Astrocyte (in vitro differentiated cells and primary cell): ENCODE data around the gene EGF. TPM values are rescaled to one million over a fixed set of nuclear protein-coding genes. Genes with fewer than 3 reads are reported as not detected.

ENCODE experiments used
- DNase-seq: peaks from one replicate; pipeline ENCODE4 v3.0.0-alpha.2; 2010; ENCODE audit warnings: low read depth
- FAIRE-seq: peaks from 2 replicates; lab custom pipeline; 2011; peaks lifted over from hg19 to GRCh38; lab: Jason Lieb, UNC
- H2AFZ ChIP-seq: 2 replicates; pipeline ENCODE4 v1.6.0; 2012; ENCODE audit warnings: low read depth, low read length, inconsistent platforms
- H3K27ac ChIP-seq: 2 replicates; pipeline ENCODE4 v1.5.1; 2011; ENCODE audit warnings: low read depth, low read length, inconsistent platforms
- H3K27me3 ChIP-seq: 2 replicates; pipeline ENCODE4 v1.6.0; 2011; ENCODE audit warnings: low read length, inconsistent platforms; ENCODE audit not compliant: insufficient read depth
- H3K36me3 ChIP-seq: 2 replicates; pipeline ENCODE4 v1.5.1; 2011; ENCODE audit warnings: low read length, inconsistent platforms; ENCODE audit not compliant: insufficient read depth
- H3K4me1 ChIP-seq: 2 replicates; pipeline ENCODE4 v1.5.1; 2011; ENCODE audit warnings: low read length, inconsistent platforms; ENCODE audit not compliant: insufficient read depth
- H3K4me2 ChIP-seq: 2 replicates; pipeline ENCODE4 v1.6.0; 2012; ENCODE audit warnings: low read length, inconsistent platforms
- H3K4me3 ChIP-seq: 2 replicates; pipeline ENCODE4 v1.5.1; 2011; ENCODE audit warnings: low read depth, mild to moderate bottlenecking, low read length, inconsistent platforms; ENCODE audit not compliant: insufficient read depth
- H3K79me2 ChIP-seq: 2 replicates; pipeline ENCODE4 v1.6.0; 2012; ENCODE audit warnings: mild to moderate bottlenecking, low read length, inconsistent platforms; ENCODE audit not compliant: insufficient read depth
- H3K9ac ChIP-seq: 2 replicates; pipeline ENCODE4 v1.6.0; 2012; ENCODE audit warnings: mild to moderate bottlenecking, low read length, inconsistent platforms
- H3K9me3 ChIP-seq: 2 replicates; pipeline ENCODE4 v1.5.1; 2012; ENCODE audit warnings: low read depth, mild to moderate bottlenecking, low read length, inconsistent platforms; ENCODE audit not compliant: insufficient read depth
- H4K20me1 ChIP-seq: 2 replicates; pipeline ENCODE4 v1.6.0; 2012; ENCODE audit warnings: low read length, inconsistent platforms; ENCODE audit not compliant: insufficient read depth
- H3K27ac Mint-ChIP-seq: one replicate; pipeline ENCODE4 v1.8.0; 2021; ENCODE audit warnings: mild to moderate bottlenecking, mixed read lengths; ENCODE audit not compliant: unreplicated experiment
- H3K27me3 Mint-ChIP-seq: one replicate; pipeline ENCODE4 v1.8.0; 2021; ENCODE audit warnings: low read depth, mixed read lengths; ENCODE audit not compliant: unreplicated experiment
- H3K36me3 Mint-ChIP-seq: one replicate; pipeline ENCODE4 v1.8.0; 2021; ENCODE audit warnings: low read depth, mixed read lengths; ENCODE audit not compliant: unreplicated experiment
- H3K4me1 Mint-ChIP-seq: one replicate; pipeline ENCODE4 v1.8.0; 2021; ENCODE audit warnings: low read depth, mixed read lengths; ENCODE audit not compliant: unreplicated experiment
- H3K4me3 Mint-ChIP-seq: one replicate; pipeline ENCODE4 v1.8.0; 2021; ENCODE audit warnings: mild to moderate bottlenecking, moderate library complexity, mixed read lengths; ENCODE audit not compliant: unreplicated experiment
- H3K9me3 Mint-ChIP-seq: one replicate; pipeline ENCODE4 v1.8.0; 2021; ENCODE audit warnings: mild to moderate bottlenecking, mixed read lengths; ENCODE audit not compliant: unreplicated experiment
- EZH2 ChIP-seq: IDR thresholded peaks from 2 replicates; pipeline ENCODE4 v1.6.1; 2012; ENCODE audit warnings: mild to moderate bottlenecking, low read length, inconsistent platforms; ENCODE audit not compliant: insufficient read depth
- total RNA-seq: library from RNA; stranded (reverse); gene quantifications from 2 replicates; pipeline ENCODE4 v1.2.1, GENCODE V29; 2021
- TF ChIP-seq, protein P1 (sequence below): IDR thresholded peaks from 2 replicates; pipeline ENCODE4 v1.5.1; 2011; ENCODE audit warnings: low read depth, mild to moderate bottlenecking, inconsistent platforms, low read length, moderate library complexity; ENCODE audit not compliant: insufficient read depth

EGF gene
- total RNA-seq, 1 donor from 2014 or later: 22.9 TPM

DNA sequence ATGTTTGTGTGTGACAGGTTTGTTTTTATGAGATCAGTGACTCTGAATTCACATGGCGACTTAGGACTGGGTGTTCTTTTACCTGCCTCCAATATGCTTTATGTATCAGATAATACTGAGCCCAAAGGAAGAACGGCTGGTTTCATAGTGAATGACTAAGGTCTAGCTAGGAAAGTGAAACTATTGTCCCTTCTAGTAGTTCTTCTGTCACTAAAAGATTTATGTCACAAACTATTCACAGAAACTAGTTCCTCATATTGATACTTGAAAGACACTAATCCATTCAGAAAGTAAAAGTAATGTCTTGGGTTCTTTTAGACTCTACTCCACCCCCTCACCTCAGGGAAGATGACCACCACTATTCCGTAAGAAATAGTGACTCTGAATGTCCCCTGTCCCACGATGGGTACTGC is 81.7 kb downstream of the EGF start:
- peaks cover 3% of the 10 kb centered on the region for H3K4me1 ChIP-seq
- H2AFZ ChIP-seq: no peak overlapping the region
- no peaks in the 10 kb centered on the region for H4K20me1 ChIP-seq
- no peak overlapping the region for H3K4me3 ChIP-seq
- no peak overlapping the region for H3K27ac ChIP-seq
- no peaks in the 10 kb centered on the region for H3K27me3 ChIP-seq
- H3K36me3 ChIP-seq: no peaks in the 10 kb centered on the region
- no peak overlapping the region for H3K27ac Mint-ChIP-seq
- H3K4me2 ChIP-seq: no peak overlapping the region
- H3K9ac ChIP-seq: no peak overlapping the region
- H3K79me2 ChIP-seq: no peaks in the 10 kb centered on the region
- peaks cover 3% of the 10 kb centered on the region for H3K27me3 Mint-ChIP-seq
- TF ChIP-seq, protein P1, sequence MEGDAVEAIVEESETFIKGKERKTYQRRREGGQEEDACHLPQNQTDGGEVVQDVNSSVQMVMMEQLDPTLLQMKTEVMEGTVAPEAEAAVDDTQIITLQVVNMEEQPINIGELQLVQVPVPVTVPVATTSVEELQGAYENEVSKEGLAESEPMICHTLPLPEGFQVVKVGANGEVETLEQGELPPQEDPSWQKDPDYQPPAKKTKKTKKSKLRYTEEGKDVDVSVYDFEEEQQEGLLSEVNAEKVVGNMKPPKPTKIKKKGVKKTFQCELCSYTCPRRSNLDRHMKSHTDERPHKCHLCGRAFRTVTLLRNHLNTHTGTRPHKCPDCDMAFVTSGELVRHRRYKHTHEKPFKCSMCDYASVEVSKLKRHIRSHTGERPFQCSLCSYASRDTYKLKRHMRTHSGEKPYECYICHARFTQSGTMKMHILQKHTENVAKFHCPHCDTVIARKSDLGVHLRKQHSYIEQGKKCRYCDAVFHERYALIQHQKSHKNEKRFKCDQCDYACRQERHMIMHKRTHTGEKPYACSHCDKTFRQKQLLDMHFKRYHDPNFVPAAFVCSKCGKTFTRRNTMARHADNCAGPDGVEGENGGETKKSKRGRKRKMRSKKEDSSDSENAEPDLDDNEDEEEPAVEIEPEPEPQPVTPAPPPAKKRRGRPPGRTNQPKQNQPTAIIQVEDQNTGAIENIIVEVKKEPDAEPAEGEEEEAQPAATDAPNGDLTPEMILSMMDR: no peak
- H3K4me3 Mint-ChIP-seq: no peak overlapping the region
- FAIRE-seq (no peak), DNase-seq (no peak)
- H3K36me3 Mint-ChIP-seq: peaks cover 7% of the 10 kb centered on the region
- H3K9me3 Mint-ChIP-seq: no peaks in the 10 kb centered on the region
- no peaks in the 10 kb centered on the region for H3K4me1 Mint-ChIP-seq
- H3K9me3 ChIP-seq: no peaks in the 10 kb centered on the region

DNA sequence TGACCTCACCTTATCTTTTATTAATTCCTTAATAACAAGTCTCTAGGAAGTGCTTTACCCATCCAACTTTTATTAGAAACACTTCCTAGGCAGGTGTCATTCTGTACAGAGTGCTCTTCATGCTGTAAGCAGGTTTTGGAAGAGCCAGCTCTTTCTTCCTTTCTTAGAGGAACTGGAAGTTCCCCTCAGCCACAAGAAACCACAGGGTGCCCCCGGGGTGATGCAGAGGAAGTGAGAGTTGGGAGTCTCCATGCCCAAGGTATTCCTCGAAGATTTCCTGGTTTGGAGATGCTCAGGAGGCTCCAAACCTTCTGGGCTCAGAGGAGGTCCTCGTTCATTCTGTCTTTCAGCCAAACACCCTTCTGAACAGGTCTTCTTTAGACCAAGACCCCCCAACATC is 83.8 kb downstream of the EGF start:
- Histone ChIP-seq H3K27ac (no peak overlapping the region), H2AFZ (no peak overlapping the region), H3K36me3 (no peaks in the 10 kb centered on the region), H3K9ac (no peak overlapping the region), H3K27me3 (no peaks in the 10 kb centered on the region), H4K20me1 (no peaks in the 10 kb centered on the region), H3K4me2 (no peak overlapping the region), H3K79me2 (no peaks in the 10 kb centered on the region), H3K9me3 (no peaks in the 10 kb centered on the region), H3K4me3 (no peak overlapping the region), H3K4me1 (peaks cover 3% of the 10 kb centered on the region)
- H3K4me3 Mint-ChIP-seq: no peak overlapping the region
- H3K36me3 Mint-ChIP-seq: no peaks in the 10 kb centered on the region
- H3K27ac Mint-ChIP-seq: no peak overlapping the region
- peaks cover 3% of the 10 kb centered on the region for H3K27me3 Mint-ChIP-seq
- DNase-seq: no peak
- H3K4me1 Mint-ChIP-seq: no peaks in the 10 kb centered on the region
- TF ChIP-seq EZH2: no peak
- TF ChIP-seq, protein P1: no peak
- H3K9me3 Mint-ChIP-seq: no peaks in the 10 kb centered on the region
- FAIRE-seq: no peak

DNA sequence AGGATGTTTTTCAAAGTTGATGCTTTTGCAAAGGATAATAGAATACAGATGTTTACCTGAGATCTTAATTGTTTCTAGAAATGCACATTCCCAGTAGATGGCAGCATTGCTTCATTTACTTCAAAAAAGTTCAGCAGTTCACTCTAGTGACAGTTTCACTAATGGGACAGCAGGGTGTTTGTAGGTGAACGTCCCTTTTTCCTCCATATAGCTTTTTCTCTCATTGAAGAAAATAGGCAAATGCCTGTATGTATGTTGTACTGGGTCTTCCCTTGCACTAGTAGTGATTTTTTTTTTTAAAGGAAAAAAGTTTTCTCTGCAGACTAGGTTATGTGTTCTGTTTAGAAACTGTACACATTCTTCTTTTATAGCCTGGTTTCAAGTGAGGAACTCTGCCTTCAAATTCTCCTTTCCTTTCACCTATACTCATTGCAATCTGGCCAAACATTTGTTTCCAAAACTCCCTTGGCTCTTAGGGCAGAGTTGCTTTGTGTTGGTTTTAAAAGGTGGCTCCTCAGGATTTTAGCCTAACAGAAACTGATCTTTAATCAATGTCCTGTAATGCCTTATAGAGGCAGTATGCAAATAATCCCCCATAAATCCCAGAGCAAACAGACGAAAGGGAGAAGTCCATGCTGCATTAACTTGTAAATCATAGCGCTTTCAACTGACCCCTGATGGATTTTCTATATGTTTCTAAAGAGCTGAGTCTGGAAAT is 86.3 kb downstream of the EGF start:
- no peak overlapping the region for H3K9ac ChIP-seq
- DNase-seq: peak; percentile 33
- Mint-ChIP-seq H3K27me3 (peaks cover 3% of the 10 kb centered on the region), H3K9me3 (no peaks in the 10 kb centered on the region), H3K36me3 (peaks cover 2% of the 10 kb centered on the region), H3K4me1 (no peaks in the 10 kb centered on the region), H3K4me3 (no peak overlapping the region), H3K27ac (no peak overlapping the region)
- H3K4me3 ChIP-seq: no peak overlapping the region
- no peaks in the 10 kb centered on the region for H3K36me3 ChIP-seq
- no peak for TF ChIP-seq EZH2
- TF ChIP-seq, protein P1: peak; percentile 62
- no peaks in the 10 kb centered on the region for H3K9me3 ChIP-seq
- H3K79me2 ChIP-seq: no peaks in the 10 kb centered on the region
- FAIRE-seq: no peak
- H3K4me1 ChIP-seq: peaks cover 3% of the 10 kb centered on the region
- no peak overlapping the region for H3K4me2 ChIP-seq
- no peaks in the 10 kb centered on the region for H4K20me1 ChIP-seq
- H2AFZ ChIP-seq: no peak overlapping the region
- H3K27ac ChIP-seq: no peak overlapping the region
- H3K27me3 ChIP-seq: no peaks in the 10 kb centered on the region
